CD4-positive, CD25-positive, alpha-beta regulatory T cell (primary cell): Measurements from ENCODE around the gene TOMM20L. TPM values are rescaled to one million over a fixed set of nuclear protein-coding genes. Genes with fewer than 3 reads are reported as not detected.

Experiments used
- ATAC-seq, 2 donors: fragments of 150-1000 bp; cut with Tn5 transposase; one replicate each; pipeline ENCODE4 v1.10.0; 2021; ENCODE audit warnings: low read depth in 2 of 2, moderate number of reproducible peaks in 2 of 2, moderate library complexity in 1 of 2
- DNase-seq, 3 donors: peaks; one replicate each; pipeline versions ENCODE4 v3.0.0 to v3.0.0-alpha.2; 2012 to 2022; ENCODE audit warnings: mixed read lengths in 1 of 3
- H3K27ac ChIP-seq: one replicate; pipeline ENCODE4 v1.7.0; 2013; ENCODE audit warnings: mild to moderate bottlenecking, low read length; ENCODE audit not compliant: insufficient read depth, poor library complexity, severe bottlenecking
- H3K27me3 ChIP-seq: one replicate; pipeline ENCODE4 v1.7.0; 2013; ENCODE audit warnings: low read length; ENCODE audit not compliant: control insufficient read depth, insufficient read depth
- H3K36me3 ChIP-seq: one replicate; pipeline ENCODE4 v1.7.0; 2013; ENCODE audit warnings: mild to moderate bottlenecking, low read length, moderate library complexity; ENCODE audit not compliant: control insufficient read depth, insufficient read depth
- H3K4me1 ChIP-seq: 2 replicates; pipeline ENCODE4 v1.7.0; 2013; ENCODE audit warnings: mild to moderate bottlenecking, low read length; ENCODE audit not compliant: insufficient read depth, control insufficient read depth, poor library complexity, severe bottlenecking
- H3K4me3 ChIP-seq: one replicate; pipeline ENCODE4 v1.7.0; 2013; ENCODE audit warnings: low read depth, mild to moderate bottlenecking, low read length, moderate library complexity
- H3K9me3 ChIP-seq, 2 experiments: 1 replicate in 1 of 2; 2 replicates in 1 of 2; pipeline ENCODE4 v1.7.0; 2013; ENCODE audit warnings: low read length in 2 of 2, mild to moderate bottlenecking in 1 of 2, moderate library complexity in 1 of 2; ENCODE audit not compliant: control insufficient read depth in 2 of 2
- H3K27ac Mint-ChIP-seq, 3 donors: one replicate each; pipeline ENCODE4 v1.8.0; 2020 to 2022; ENCODE audit warnings: mild to moderate bottlenecking in 3 of 3, mixed read lengths in 3 of 3, moderate library complexity in 2 of 3
- H3K27me3 Mint-ChIP-seq: one replicate; pipeline ENCODE4 v1.8.0; 2022; ENCODE audit warnings: mild to moderate bottlenecking, mixed read lengths
- H3K36me3 Mint-ChIP-seq: one replicate; pipeline ENCODE4 v1.8.0; 2020; ENCODE audit warnings: mixed read lengths
- H3K4me1 Mint-ChIP-seq, 4 donors: one replicate each; pipeline ENCODE4 v1.8.0; 2020 to 2022; ENCODE audit warnings: mixed read lengths in 4 of 4, mild to moderate bottlenecking in 1 of 4
- H3K4me3 Mint-ChIP-seq, 4 donors: one replicate each; pipeline ENCODE4 v1.8.0; 2020 to 2022; ENCODE audit warnings: mild to moderate bottlenecking in 4 of 4, mixed read lengths in 4 of 4, moderate library complexity in 3 of 4
- H3K9me3 Mint-ChIP-seq, 7 donors: one replicate each; pipeline ENCODE4 v1.8.0; 2020 to 2022; ENCODE audit warnings: mixed read lengths in 7 of 7, mild to moderate bottlenecking in 3 of 7, moderate library complexity in 2 of 7
- polyA plus RNA-seq, 4 donors: library from polyadenylated mRNA; unstranded; fragments of 300-500 nt; fragmentation: Illumina TruSeq; gene quantifications; one replicate each; pipeline ENCODE4 v1.2.3, GENCODE V29; 2021
- total RNA-seq: library from RNA; stranded (reverse); gene quantifications from one replicate; pipeline ENCODE4 v1.2.3, GENCODE V29; 2022

TOMM20L gene
- total and polyA plus RNA-seq, 5 donors from 2014 or later = 0.47 TPM; not detected in 4

GRCh38 chr14:58367296-58367695 is 28.4 kb upstream of the TOMM20L start:
- H3K4me1 ChIP-seq = peaks cover 3% of the 10 kb centered on the region
- H3K4me3 ChIP-seq = no peak overlapping the region
- Mint-ChIP-seq H3K36me3 (peaks cover 56% of the 10 kb centered on the region), H3K27me3 (no peaks in the 10 kb centered on the region), H3K9me3 (no peaks in the 10 kb centered on the region), H3K4me3 (no peak overlapping the region), H3K4me1 (peaks cover 0 to 5% (median 2%) of the 10 kb centered on the region in 4 donors), H3K27ac (peak overlapping the region in 2 of 3 donors; percentile 32 to 40)
- no peaks in the 10 kb centered on the region for H3K9me3 ChIP-seq
- DNase-seq = no peak
- H3K27me3 ChIP-seq = no peaks in the 10 kb centered on the region
- ATAC-seq = no peak
- no peak overlapping the region for H3K27ac ChIP-seq
- H3K36me3 ChIP-seq = peaks cover 82% of the 10 kb centered on the region

- no peak overlapping the region for H3K4me3 ChIP-seq
- Mint-ChIP-seq H3K9me3 (no peaks in the 10 kb centered on the region), H3K4me1 (peaks cover 0 to 5% (median 2%) of the 10 kb centered on the region in 4 donors), H3K36me3 (peaks cover 58% of the 10 kb centered on the region), H3K27me3 (no peaks in the 10 kb centered on the region), H3K27ac (peak overlapping the region in 1 of 3 donors; percentile 51), H3K4me3 (no peak overlapping the region)
- H3K9me3 ChIP-seq = no peaks in the 10 kb centered on the region
- no peaks in the 10 kb centered on the region for H3K27me3 ChIP-seq
- H3K27ac ChIP-seq = no peak overlapping the region
- no peak for ATAC-seq
- DNase-seq = no peak
- no peaks in the 10 kb centered on the region for H3K4me1 ChIP-seq
- H3K36me3 ChIP-seq = peaks cover 87% of the 10 kb centered on the region
Measured at GRCh38 chr14:58368956-58369355, 26.8 kb upstream of the TOMM20L start.

GRCh38 chr14:58376791-58377190 is 18.9 kb upstream of the TOMM20L start:
- H3K4me3 ChIP-seq = no peak overlapping the region
- Mint-ChIP-seq H3K27me3 (no peaks in the 10 kb centered on the region), H3K4me1 (peaks cover 0 to 9% (median 0%) of the 10 kb centered on the region in 4 donors), H3K4me3 (no peak overlapping the region), H3K9me3 (no peaks in the 10 kb centered on the region), H3K36me3 (peaks cover 47% of the 10 kb centered on the region), H3K27ac (no peak overlapping the region)
- ATAC-seq (no peak), DNase-seq (no peak)
- H3K36me3 ChIP-seq = peaks cover 48% of the 10 kb centered on the region
- H3K4me1 ChIP-seq = no peaks in the 10 kb centered on the region
- no peaks in the 10 kb centered on the region for H3K27me3 ChIP-seq
- no peaks in the 10 kb centered on the region for H3K9me3 ChIP-seq
- no peak overlapping the region for H3K27ac ChIP-seq

- Histone ChIP-seq H3K27me3 (no peaks in the 10 kb centered on the region), H3K36me3 (no peaks in the 10 kb centered on the region), H3K4me3 (no peak overlapping the region), H3K27ac (no peak overlapping the region), H3K9me3 (no peaks in the 10 kb centered on the region), H3K4me1 (peaks cover 8% of the 10 kb centered on the region)
- H3K4me1 Mint-ChIP-seq = peaks cover 0 to 5% (median 3%) of the 10 kb centered on the region in 4 donors
- no peak overlapping the region for H3K4me3 Mint-ChIP-seq
- H3K9me3 Mint-ChIP-seq = peaks cover 0 to 4% (median 0%) of the 10 kb centered on the region in 7 donors
- H3K27me3 Mint-ChIP-seq = peaks cover 5% of the 10 kb centered on the region
- DNase-seq (no peak), ATAC-seq (no peak)
- H3K36me3 Mint-ChIP-seq = no peaks in the 10 kb centered on the region
- no peak overlapping the region for H3K27ac Mint-ChIP-seq
Measured at GRCh38 chr14:58390830-58391229, 4.9 kb upstream of the TOMM20L start.

GRCh38 chr14:58395562-58395811 is 243 bp upstream of the TOMM20L start:
- peaks cover 5% of the 10 kb centered on the region for H3K27me3 Mint-ChIP-seq
- Histone ChIP-seq H3K4me1 (peaks cover 16% of the 10 kb centered on the region), H3K9me3 (no peaks in the 10 kb centered on the region), H3K27me3 (no peaks in the 10 kb centered on the region), H3K4me3 (peak overlapping the region; percentile 79), H3K36me3 (no peaks in the 10 kb centered on the region), H3K27ac (peak overlapping the region; percentile 68)
- ATAC-seq (no peak), DNase-seq (no peak)
- peak overlapping the region in 2 of 3 donors; percentile 93 to 94 for H3K27ac Mint-ChIP-seq
- H3K4me1 Mint-ChIP-seq = peaks cover 9 to 15% (median 11%) of the 10 kb centered on the region in 4 donors
- H3K36me3 Mint-ChIP-seq = no peaks in the 10 kb centered on the region
- H3K9me3 Mint-ChIP-seq = peaks cover 0 to 1% (median 0%) of the 10 kb centered on the region in 7 donors
- peak overlapping the region; percentile 77 to 89 (median 84) for H3K4me3 Mint-ChIP-seq

GRCh38 chr14:58397156-58397555 is 1.4 kb downstream of the TOMM20L start:
- Mint-ChIP-seq H3K9me3 (peaks cover 0 to 1% (median 0%) of the 10 kb centered on the region in 7 donors), H3K27ac (peak overlapping the region in 2 of 3 donors; percentile 28 to 95), H3K36me3 (peaks cover 4% of the 10 kb centered on the region), H3K27me3 (peaks cover 5% of the 10 kb centered on the region), H3K4me1 (peaks cover 10 to 15% (median 12%) of the 10 kb centered on the region in 4 donors), H3K4me3 (peak overlapping the region; percentile 41 to 87 (median 81))
- Histone ChIP-seq H3K27ac (no peak overlapping the region), H3K4me1 (peaks cover 16% of the 10 kb centered on the region), H3K9me3 (no peaks in the 10 kb centered on the region), H3K4me3 (no peak overlapping the region), H3K36me3 (no peaks in the 10 kb centered on the region), H3K27me3 (no peaks in the 10 kb centered on the region)
- DNase-seq = no peak
- ATAC-seq = no peak

GRCh38 chr14:58398495-58398894 is 2.8 kb downstream of the TOMM20L start:
- H3K9me3 ChIP-seq = no peaks in the 10 kb centered on the region
- peaks cover 16% of the 10 kb centered on the region for H3K4me1 ChIP-seq
- H3K4me1 Mint-ChIP-seq = peaks cover 10 to 15% (median 12%) of the 10 kb centered on the region in 4 donors
- peaks cover 4% of the 10 kb centered on the region for H3K27me3 Mint-ChIP-seq
- no peak overlapping the region for H3K27ac ChIP-seq
- H3K4me3 Mint-ChIP-seq = peak overlapping the region in 1 of 4 donors; percentile 77
- H3K9me3 Mint-ChIP-seq = peaks cover 0 to 1% (median 0%) of the 10 kb centered on the region in 7 donors
- H3K36me3 Mint-ChIP-seq = peaks cover 4% of the 10 kb centered on the region
- no peak overlapping the region for H3K27ac Mint-ChIP-seq
- H3K27me3 ChIP-seq = no peaks in the 10 kb centered on the region
- H3K36me3 ChIP-seq = no peaks in the 10 kb centered on the region
- ATAC-seq (no peak), DNase-seq (no peak)
- H3K4me3 ChIP-seq = no peak overlapping the region

GRCh38 chr14:58398895-58399294 is 3.2 kb downstream of the TOMM20L start:
- no peaks in the 10 kb centered on the region for H3K36me3 ChIP-seq
- H3K27me3 Mint-ChIP-seq = no peaks in the 10 kb centered on the region
- peaks cover 10 to 15% (median 12%) of the 10 kb centered on the region in 4 donors for H3K4me1 Mint-ChIP-seq
- H3K4me3 ChIP-seq = no peak overlapping the region
- H3K36me3 Mint-ChIP-seq = peaks cover 4% of the 10 kb centered on the region
- no peak overlapping the region for H3K27ac ChIP-seq
- H3K27ac Mint-ChIP-seq = peak overlapping the region in 1 of 3 donors; percentile 38
- peaks cover 16% of the 10 kb centered on the region for H3K4me1 ChIP-seq
- no peak overlapping the region for H3K4me3 Mint-ChIP-seq
- H3K27me3 ChIP-seq = no peaks in the 10 kb centered on the region
- H3K9me3 Mint-ChIP-seq = no peaks in the 10 kb centered on the region
- DNase-seq = no peak
- no peak for ATAC-seq
- H3K9me3 ChIP-seq = no peaks in the 10 kb centered on the region
